ENCODE measurements around the gene MARCHF2.

MARCHF2 gene

DNA sequence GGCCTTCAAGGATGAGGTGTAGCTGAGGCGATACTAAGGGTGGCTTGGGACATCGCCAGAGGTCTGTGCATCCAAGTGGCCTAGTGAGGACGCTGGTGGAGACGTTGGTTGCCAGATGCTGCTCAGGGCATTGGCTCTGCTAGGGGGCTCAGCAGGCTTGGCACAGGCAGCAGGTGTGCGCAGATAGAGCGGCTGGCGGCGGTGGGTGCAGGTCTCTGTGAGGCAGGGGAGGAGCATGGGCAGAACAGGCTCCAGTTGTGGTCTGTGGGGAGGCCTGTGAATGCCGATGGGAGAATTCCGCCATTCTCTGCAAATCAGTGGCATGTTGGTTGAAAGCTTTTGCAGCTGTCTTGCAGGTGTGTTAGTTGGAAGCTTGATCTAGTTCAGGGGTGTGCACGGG lies 68.1 kb downstream of the MARCHF2 start:
- H3K9me3 ChIP-seq (ENCODE audit: control insufficient read depth, insufficient read depth, low read length): no peaks in the 10 kb centered on the region
- no peak overlapping the region for H3K4me3 ChIP-seq (ENCODE audit: low read length)
- H3K27me3 ChIP-seq (ENCODE audit: control insufficient read depth, low read length): no peaks in the 10 kb centered on the region
- no peaks in the 10 kb centered on the region for H3K9me2 ChIP-seq (replicated peaks; ENCODE audit: control insufficient read depth, low read length)
- TF ChIP-seq, protein P1, sequence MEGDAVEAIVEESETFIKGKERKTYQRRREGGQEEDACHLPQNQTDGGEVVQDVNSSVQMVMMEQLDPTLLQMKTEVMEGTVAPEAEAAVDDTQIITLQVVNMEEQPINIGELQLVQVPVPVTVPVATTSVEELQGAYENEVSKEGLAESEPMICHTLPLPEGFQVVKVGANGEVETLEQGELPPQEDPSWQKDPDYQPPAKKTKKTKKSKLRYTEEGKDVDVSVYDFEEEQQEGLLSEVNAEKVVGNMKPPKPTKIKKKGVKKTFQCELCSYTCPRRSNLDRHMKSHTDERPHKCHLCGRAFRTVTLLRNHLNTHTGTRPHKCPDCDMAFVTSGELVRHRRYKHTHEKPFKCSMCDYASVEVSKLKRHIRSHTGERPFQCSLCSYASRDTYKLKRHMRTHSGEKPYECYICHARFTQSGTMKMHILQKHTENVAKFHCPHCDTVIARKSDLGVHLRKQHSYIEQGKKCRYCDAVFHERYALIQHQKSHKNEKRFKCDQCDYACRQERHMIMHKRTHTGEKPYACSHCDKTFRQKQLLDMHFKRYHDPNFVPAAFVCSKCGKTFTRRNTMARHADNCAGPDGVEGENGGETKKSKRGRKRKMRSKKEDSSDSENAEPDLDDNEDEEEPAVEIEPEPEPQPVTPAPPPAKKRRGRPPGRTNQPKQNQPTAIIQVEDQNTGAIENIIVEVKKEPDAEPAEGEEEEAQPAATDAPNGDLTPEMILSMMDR (IDR thresholded peaks at IDR 0.05; ENCODE audit: low read depth, low read length, poor library complexity, severe bottlenecking): no peak
- no peak for TF ChIP-seq EZH2phosphoT487 (IDR thresholded peaks at IDR 0.05; ENCODE audit: borderline replicate concordance, low read length)
- no peak overlapping the region for H3K27ac ChIP-seq (ENCODE audit: low read depth, low read length)
- H3K4me1 ChIP-seq (ENCODE audit: control insufficient read depth, low read length): no peaks in the 10 kb centered on the region
- peaks cover 23% of the 10 kb centered on the region; the same call in 1 of the 2 replicates for H4K20me1 ChIP-seq (ENCODE audit: control insufficient read depth, insufficient read depth, low read depth, low read length)
- H3K36me3 ChIP-seq (ENCODE audit: control insufficient read depth, low read length): peaks cover 90% of the 10 kb centered on the region
- H3F3A ChIP-seq (ENCODE audit: control insufficient read depth, insufficient read depth): no peaks in the 10 kb centered on the region
- H3K4me2 ChIP-seq (ENCODE audit: low read length): no peak overlapping the region
- H3K79me2 ChIP-seq (ENCODE audit: control insufficient read depth, low read length): peaks cover 73% of the 10 kb centered on the region

DNA sequence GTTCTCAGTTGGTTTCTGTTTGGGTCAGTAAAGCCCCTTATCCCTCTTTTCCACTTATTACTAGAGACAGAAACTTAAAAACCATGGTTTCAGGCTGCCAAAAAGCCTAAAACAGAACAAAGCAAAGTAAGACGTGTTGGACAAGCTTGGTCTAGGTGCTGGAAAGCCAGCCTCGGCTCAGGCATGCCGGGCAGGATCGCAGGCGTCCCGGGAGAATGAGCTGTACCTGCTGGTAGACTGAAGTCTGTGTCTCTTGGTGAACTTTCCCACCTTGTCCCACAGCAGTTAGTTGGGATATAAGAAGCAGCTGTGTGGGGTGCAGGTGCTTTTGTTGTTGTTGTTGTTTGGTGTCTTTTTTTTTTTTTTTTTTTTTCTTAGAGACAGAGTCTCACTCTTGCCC lies 68.5 kb downstream of the MARCHF2 start:
- Histone ChIP-seq H3F3A (ENCODE audit: control insufficient read depth, insufficient read depth) (no peaks in the 10 kb centered on the region), H3K36me3 (ENCODE audit: control insufficient read depth, low read length) (peaks cover 90% of the 10 kb centered on the region), H3K4me3 (ENCODE audit: low read length) (no peak overlapping the region), H3K4me1 (ENCODE audit: control insufficient read depth, low read length) (no peaks in the 10 kb centered on the region), H3K27me3 (ENCODE audit: control insufficient read depth, low read length) (no peaks in the 10 kb centered on the region), H3K4me2 (ENCODE audit: low read length) (no peak overlapping the region), H3K79me2 (ENCODE audit: control insufficient read depth, low read length) (peaks cover 69% of the 10 kb centered on the region), H3K9me2 (replicated peaks; ENCODE audit: control insufficient read depth, low read length) (no peaks in the 10 kb centered on the region), H4K20me1 (ENCODE audit: control insufficient read depth, insufficient read depth, low read depth, low read length) (peaks cover 20% of the 10 kb centered on the region; the same call in 1 of the 2 replicates), H3K9me3 (ENCODE audit: control insufficient read depth, insufficient read depth, low read length) (no peaks in the 10 kb centered on the region), H3K27ac (ENCODE audit: low read depth, low read length) (no peak overlapping the region)
- TF ChIP-seq, protein P1 (IDR thresholded peaks at IDR 0.05; ENCODE audit: low read depth, low read length, poor library complexity, severe bottlenecking): no peak
- no peak for TF ChIP-seq EZH2phosphoT487 (IDR thresholded peaks at IDR 0.05; ENCODE audit: borderline replicate concordance, low read length)

DNA sequence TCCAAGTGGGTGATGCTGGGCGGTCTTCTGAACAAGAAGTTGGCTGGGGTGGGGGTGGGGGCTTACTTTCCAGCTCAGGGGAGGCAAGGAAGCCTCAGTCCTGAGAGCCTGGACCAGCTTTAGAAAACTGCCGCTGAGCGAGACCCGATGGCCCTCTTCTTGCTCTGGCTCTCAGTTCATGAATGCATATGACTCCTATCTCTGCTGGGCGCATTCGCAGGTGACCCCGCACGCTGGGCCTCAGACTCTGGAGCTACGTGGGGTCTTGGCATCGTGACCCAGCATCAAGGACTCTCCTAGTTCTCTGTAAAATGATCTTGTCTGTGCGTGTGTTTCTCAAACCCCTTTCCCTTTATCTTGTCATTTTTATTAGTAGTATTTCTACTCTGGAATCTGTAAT lies 69.6 kb downstream of the MARCHF2 start:
- no peaks in the 10 kb centered on the region for H3F3A ChIP-seq (ENCODE audit: control insufficient read depth, insufficient read depth)
- H3K27me3 ChIP-seq (ENCODE audit: control insufficient read depth, low read length): no peaks in the 10 kb centered on the region
- no peak for TF ChIP-seq EZH2phosphoT487 (IDR thresholded peaks at IDR 0.05; ENCODE audit: borderline replicate concordance, low read length)
- TF ChIP-seq, protein P1 (IDR thresholded peaks at IDR 0.05; ENCODE audit: low read depth, low read length, poor library complexity, severe bottlenecking): no peak
- H3K9me2 ChIP-seq (replicated peaks; ENCODE audit: control insufficient read depth, low read length): no peaks in the 10 kb centered on the region
- peaks cover 19% of the 10 kb centered on the region; the same call in 1 of the 2 replicates for H4K20me1 ChIP-seq (ENCODE audit: control insufficient read depth, insufficient read depth, low read depth, low read length)
- no peaks in the 10 kb centered on the region for H3K4me1 ChIP-seq (ENCODE audit: control insufficient read depth, low read length)
- no peaks in the 10 kb centered on the region for H3K9me3 ChIP-seq (ENCODE audit: control insufficient read depth, insufficient read depth, low read length)
- H3K27ac ChIP-seq (ENCODE audit: low read depth, low read length): no peak overlapping the region
- H3K4me2 ChIP-seq (ENCODE audit: low read length): no peak overlapping the region
- no peak overlapping the region for H3K4me3 ChIP-seq (ENCODE audit: low read length)
- peaks cover 90% of the 10 kb centered on the region for H3K36me3 ChIP-seq (ENCODE audit: control insufficient read depth, low read length)
- H3K79me2 ChIP-seq (ENCODE audit: control insufficient read depth, low read length): peaks cover 58% of the 10 kb centered on the region
